Neural progenitor cell (in vitro differentiated cells): ENCODE measurements around the gene ADGRF1. TPM values are rescaled to one million over a fixed set of nuclear protein-coding genes. Genes with fewer than 3 reads are reported as not detected.

ENCODE experiments used
- DNase-seq: peaks from one replicate; pipeline ENCODE4 v3.0.0-alpha.2; 2016; ENCODE audit warnings: low spot score
- H2AFZ ChIP-seq: fragments of 200-600 bp; sonication (generic); replicated peaks from 2 replicates; pipeline ENCODE4 v1.6.1; 2016; ENCODE audit warnings: antibody characterized with exemption
- H3F3A ChIP-seq: fragments of 200-600 bp; sonication (generic); 2 replicates; pipeline ENCODE4 v1.6.1; 2016; ENCODE audit warnings: antibody characterized with exemption, low read depth
- H3K27ac ChIP-seq: fragments of 200-600 bp; sonication (generic); 2 replicates; pipeline ENCODE4 v1.5.1; 2016; ENCODE audit warnings: mild to moderate bottlenecking
- H3K27me3 ChIP-seq: fragments of 200-600 bp; sonication (generic); 2 replicates; pipeline ENCODE4 v1.6.1; 2016; ENCODE audit warnings: mild to moderate bottlenecking, moderate library complexity
- H3K36me3 ChIP-seq: fragments of 200-600 bp; sonication (generic); 2 replicates; pipeline ENCODE4 v1.5.1; 2016
- H3K4me1 ChIP-seq: fragments of 200-600 bp; sonication (generic); 2 replicates; pipeline ENCODE4 v1.6.1; 2016; ENCODE audit warnings: mixed run types
- H3K4me2 ChIP-seq: fragments of 200-600 bp; sonication (generic); 2 replicates; pipeline ENCODE4 v1.6.1; 2016
- H3K4me3 ChIP-seq: fragments of 200-600 bp; sonication (generic); 2 replicates; pipeline ENCODE4 v1.5.1; 2016
- H3K79me2 ChIP-seq: fragments of 200-600 bp; sonication (generic); 2 replicates; pipeline ENCODE4 v1.6.1; 2016; ENCODE audit warnings: low read depth
- H3K9ac ChIP-seq: fragments of 200-600 bp; sonication (generic); 2 replicates; pipeline ENCODE4 v1.6.1; 2016
- H3K9me3 ChIP-seq: fragments of 200-600 bp; sonication (generic); 2 replicates; pipeline ENCODE4 v1.5.1; 2016; ENCODE audit warnings: low read depth
- H4K20me1 ChIP-seq: fragments of 200-600 bp; sonication (generic); 2 replicates; pipeline ENCODE4 v1.6.1; 2016; ENCODE audit warnings: low read depth
- H3K27ac Mint-ChIP-seq: 3 replicates; pipeline ENCODE4 v1.8.0; 2021; ENCODE audit warnings: mixed read lengths
- H3K27me3 Mint-ChIP-seq: 2 replicates; pipeline ENCODE4 v1.8.0; 2022; ENCODE audit warnings: low read depth, mild to moderate bottlenecking, inconsistent platforms, moderate library complexity, mixed read lengths; ENCODE audit not compliant: insufficient read depth
- H3K36me3 Mint-ChIP-seq: 3 replicates; pipeline ENCODE4 v1.8.0; 2021; ENCODE audit warnings: mixed read lengths
- H3K4me1 Mint-ChIP-seq: 3 replicates; pipeline ENCODE4 v1.8.0; 2021; ENCODE audit warnings: mixed read lengths
- H3K4me3 Mint-ChIP-seq: 3 replicates; pipeline ENCODE4 v1.8.0; 2021; ENCODE audit warnings: mild to moderate bottlenecking, moderate library complexity, mixed read lengths
- H3K9me3 Mint-ChIP-seq: 3 replicates; pipeline ENCODE4 v1.8.0; 2020; ENCODE audit warnings: mixed read lengths
- CTCF ChIP-seq: fragments of 200-600 bp; sonication (generic); IDR thresholded peaks from 2 replicates; pipeline ENCODE4 v1.5.1; 2017; ENCODE audit warnings: antibody characterized with exemption, mild to moderate bottlenecking
- EZH2 ChIP-seq: fragments of 200-600 bp; sonication (generic); IDR thresholded peaks from 2 replicates; pipeline ENCODE4 v1.6.1; 2017; ENCODE audit warnings: antibody characterized with exemption, mild to moderate bottlenecking, moderate library complexity
- EZH2phosphoT487 ChIP-seq: fragments of 200-600 bp; sonication (generic); IDR thresholded peaks from 2 replicates; pipeline ENCODE4 v1.6.1; 2017; ENCODE audit warnings: antibody characterized with exemption
- total RNA-seq: library from RNA; depleted of rRNA; stranded (reverse); fragments of >200 nt; gene quantifications from 2 replicates; pipeline ENCODE4 v1.2.3, GENCODE V29; 2015; ENCODE audit warnings: low replicate concordance

Gene ADGRF1
- total RNA-seq, 1 donor from 2014 or later = not detected

GRCh38 chr6:47032974-47033765 is 9.0 kb downstream of the ADGRF1 start:
- Histone ChIP-seq H3K4me1 (peaks cover 8% of the 10 kb centered on the region), H3K36me3 (no peaks in the 10 kb centered on the region), H3K27me3 (no peaks in the 10 kb centered on the region), H3K9me3 (no peaks in the 10 kb centered on the region), H2AFZ (no peak overlapping the region), H4K20me1 (no peaks in the 10 kb centered on the region), H3K4me3 (no peak overlapping the region), H3F3A (peaks cover 5% of the 10 kb centered on the region), H3K9ac (no peak overlapping the region), H3K27ac (no peak overlapping the region), H3K79me2 (no peaks in the 10 kb centered on the region), H3K4me2 (no peak overlapping the region)
- Mint-ChIP-seq H3K9me3 (no peaks in the 10 kb centered on the region), H3K27me3 (no peaks in the 10 kb centered on the region), H3K36me3 (no peaks in the 10 kb centered on the region), H3K27ac (no peak overlapping the region), H3K4me3 (no peak overlapping the region), H3K4me1 (no peaks in the 10 kb centered on the region)
- no peak for DNase-seq
- TF ChIP-seq EZH2phosphoT487 (no peak), CTCF (no peak), EZH2 (no peak)

- no peaks in the 10 kb centered on the region for H4K20me1 ChIP-seq
- H3K9me3 ChIP-seq = no peaks in the 10 kb centered on the region
- H3K4me2 ChIP-seq = no peak overlapping the region
- H3K36me3 Mint-ChIP-seq = no peaks in the 10 kb centered on the region
- H3K4me1 Mint-ChIP-seq = no peaks in the 10 kb centered on the region
- no peaks in the 10 kb centered on the region for H3K79me2 ChIP-seq
- peaks cover 5% of the 10 kb centered on the region for H3F3A ChIP-seq
- H3K27ac Mint-ChIP-seq = no peak overlapping the region
- DNase-seq = no peak
- no peaks in the 10 kb centered on the region for H3K27me3 Mint-ChIP-seq
- no peak overlapping the region for H3K4me3 Mint-ChIP-seq
- H3K9ac ChIP-seq = no peak overlapping the region
- H3K27me3 ChIP-seq = no peaks in the 10 kb centered on the region
- no peaks in the 10 kb centered on the region for H3K9me3 Mint-ChIP-seq
- H3K4me3 ChIP-seq = no peak overlapping the region
- TF ChIP-seq EZH2 (no peak), EZH2phosphoT487 (no peak), CTCF (no peak)
- H2AFZ ChIP-seq = no peak overlapping the region
- H3K4me1 ChIP-seq = peaks cover 8% of the 10 kb centered on the region
- H3K36me3 ChIP-seq = no peaks in the 10 kb centered on the region
- H3K27ac ChIP-seq = no peak overlapping the region
Observed at GRCh38 chr6:47031656-47032055, 10.5 kb downstream of the ADGRF1 start.

- Histone ChIP-seq H3K4me3 (no peak overlapping the region), H3F3A (peaks cover 2% of the 10 kb centered on the region), H3K4me1 (peaks cover 4% of the 10 kb centered on the region), H3K79me2 (no peaks in the 10 kb centered on the region), H4K20me1 (no peaks in the 10 kb centered on the region), H3K36me3 (no peaks in the 10 kb centered on the region), H2AFZ (no peak overlapping the region), H3K9me3 (no peaks in the 10 kb centered on the region), H3K27ac (no peak overlapping the region), H3K27me3 (no peaks in the 10 kb centered on the region), H3K9ac (no peak overlapping the region), H3K4me2 (no peak overlapping the region)
- Mint-ChIP-seq H3K4me1 (no peaks in the 10 kb centered on the region), H3K36me3 (no peaks in the 10 kb centered on the region), H3K27ac (no peak overlapping the region), H3K4me3 (no peak overlapping the region), H3K9me3 (no peaks in the 10 kb centered on the region), H3K27me3 (no peaks in the 10 kb centered on the region)
- TF ChIP-seq CTCF (no peak), EZH2phosphoT487 (no peak), EZH2 (no peak)
- no peak for DNase-seq
Observed at GRCh38 chr6:47029865-47030561, 12.1 kb downstream of the ADGRF1 start.
